Fibroblast of mammary gland (primary cell): ENCODE results near the gene SVOP.
A peak's percentile ranks its signal among the peaks of the same experiment; 100 is the strongest.

Experiments used
- DNase-seq: peaks from one replicate; pipeline ENCODE4 v3.0.0-alpha.2; 2010; ENCODE audit warnings: low read depth
- H3K4me3 ChIP-seq: 2 replicates; pipeline ENCODE4 v1.5.1; 2011; ENCODE audit warnings: low read depth, mild to moderate bottlenecking, low read length, moderate library complexity; ENCODE audit not compliant: control insufficient read depth
- CTCF ChIP-seq: conservative IDR thresholded peaks from 2 replicates; pipeline ENCODE4 v1.5.1; 2011; ENCODE audit warnings: low read depth, low read length, inconsistent platforms; ENCODE audit not compliant: control insufficient read depth, insufficient read depth

The SVOP gene

GRCh38 chr12:108972358-108972757, 48.5 kb downstream of the SVOP start:
- H3K4me3 ChIP-seq, result no peak overlapping the region
- DNase-seq, result no peak
- no peak for TF ChIP-seq CTCF

GRCh38 chr12:108969622-108970021, 51.2 kb downstream of the SVOP start:
- DNase-seq, result no peak
- no peak for TF ChIP-seq CTCF
- H3K4me3 ChIP-seq, result no peak overlapping the region

DNA sequence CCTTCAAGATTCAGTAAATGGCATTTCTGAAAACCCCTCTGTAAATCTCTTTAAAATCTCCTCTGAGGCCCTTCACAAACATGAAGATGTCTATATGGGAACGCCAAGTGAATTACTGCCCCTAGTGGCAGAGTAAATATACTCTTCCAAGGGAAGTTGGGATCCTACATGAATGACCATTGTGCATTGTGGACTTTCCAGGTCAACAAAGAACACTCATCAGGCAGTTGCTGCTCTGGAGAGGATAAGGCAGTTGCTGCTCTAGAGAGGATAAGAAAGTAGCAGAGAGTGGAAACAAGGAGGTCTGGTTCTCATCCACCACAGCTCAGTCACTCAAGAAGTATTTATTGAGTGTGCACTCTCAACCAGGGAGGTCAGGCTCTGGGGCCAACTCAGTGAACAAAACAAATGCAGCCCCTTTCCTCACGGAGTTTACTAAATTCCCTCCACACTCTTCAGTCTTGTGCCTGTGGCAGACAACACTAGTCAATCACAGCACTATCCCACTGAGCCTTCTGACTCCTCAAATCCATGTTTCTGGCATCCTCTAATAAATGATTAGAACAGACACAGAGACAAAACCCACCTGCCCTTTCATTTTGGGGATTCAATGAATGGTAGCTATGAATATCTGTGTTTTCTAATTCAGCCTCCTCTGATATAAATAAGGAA, 52.9 kb downstream of the SVOP start:
- TF ChIP-seq CTCF, result peak; percentile 45
- H3K4me3 ChIP-seq, result no peak overlapping the region
- peak; percentile 9 for DNase-seq

DNA sequence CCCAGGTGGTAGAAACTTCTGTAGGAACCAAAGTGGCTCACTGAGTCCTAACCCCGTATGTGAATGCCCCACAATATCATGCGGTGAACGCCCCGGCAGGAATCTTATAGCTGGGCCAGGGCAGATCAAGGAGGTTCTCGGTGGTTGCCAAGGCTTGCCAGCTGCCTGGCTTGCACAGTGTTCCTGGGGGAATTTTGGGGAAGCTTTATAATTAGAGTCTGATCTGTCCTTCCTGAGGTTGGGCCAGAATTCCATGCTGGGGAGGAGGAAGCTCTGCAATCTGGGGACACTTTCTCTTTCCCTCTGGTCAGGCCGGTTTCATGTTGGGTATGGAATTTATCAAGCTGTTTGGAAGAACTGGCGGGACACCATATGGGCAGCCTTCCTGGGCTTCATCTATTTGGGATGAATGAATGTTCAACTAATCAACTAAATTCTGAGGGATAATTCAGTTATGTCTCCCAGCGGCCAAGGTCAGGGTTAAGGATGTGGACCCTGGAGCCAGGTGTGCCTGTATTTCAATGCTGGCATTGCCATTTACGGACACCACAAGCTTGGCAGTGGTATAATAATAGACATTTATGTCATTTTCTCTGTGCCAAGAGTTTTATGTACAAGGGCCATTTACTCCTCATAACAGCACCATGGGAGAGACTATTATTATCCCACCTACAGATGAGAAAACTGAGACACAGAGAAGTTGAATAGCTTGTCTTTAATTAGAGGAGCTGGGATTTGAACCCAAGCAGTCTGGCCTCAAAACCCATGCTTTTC, 54.3 kb downstream of the SVOP start:
- H3K4me3 ChIP-seq, result no peak overlapping the region
- DNase-seq, result no peak
- TF ChIP-seq CTCF, result no peak

DNA sequence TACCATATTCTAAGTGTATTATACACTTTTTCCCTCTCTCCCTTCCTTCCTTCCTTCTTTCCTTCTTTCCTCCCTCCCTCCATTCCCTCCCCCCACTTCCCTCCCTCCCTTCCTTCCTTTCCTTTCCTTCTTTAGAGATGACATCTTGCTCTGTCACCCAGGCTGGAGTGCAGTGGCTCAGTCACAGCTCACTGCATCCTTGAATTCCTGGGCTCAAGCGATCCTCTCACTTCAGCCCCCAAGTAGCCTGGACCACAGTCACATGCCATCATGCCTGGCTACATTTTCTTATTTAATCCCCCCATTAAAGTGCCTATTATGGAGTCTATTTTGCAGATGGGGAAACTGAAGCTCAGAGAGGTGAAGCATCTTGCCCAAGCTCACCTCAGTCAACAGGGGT, 55.0 kb downstream of the SVOP start:
- TF ChIP-seq CTCF, result no peak
- no peak overlapping the region for H3K4me3 ChIP-seq

GRCh38 chr12:108964371-108965352, 56.2 kb downstream of the SVOP start:
- H3K4me3 ChIP-seq, result no peak overlapping the region
- TF ChIP-seq CTCF, result no peak
- no peak for DNase-seq

More for the DNA sequence above, 55.0 kb downstream of the SVOP start:
- no peak for DNase-seq
